ENCODE measurements around the gene USP36.

- TF ChIP-seq YY1 (IDR thresholded peaks at IDR 0.05; ENCODE audit: insufficient read depth, insufficient read length) (no peak), ZNF274 (IDR thresholded peaks at IDR 0.05; ENCODE audit: low read depth, low read length) (no peak)
Measured at GRCh38 chr17:78870621-78871020, 30.0 kb upstream of the USP36 start.
